HG02973 (cell line): ENCODE results near the gene CALN1.
"Not testable (repeated sequence)": the region's sequence is repeated elsewhere in the genome, so short reads cannot be mapped to it uniquely, and the experiment has no call there.

Experiments used
- ATAC-seq: cut with Tn5 transposase; IDR thresholded peaks from one replicate; pipeline ENCODE4 v1.9.1; 2021; ENCODE audit warnings: moderate library complexity; ENCODE audit not compliant: unreplicated experiment

The CALN1 gene

GRCh38 chr7:71826141-71826540, 586.0 kb downstream of the CALN1 start:
- ATAC-seq, result no peak

- ATAC-seq, result no peak
Observed at GRCh38 chr7:71824006-71824760, 588.0 kb downstream of the CALN1 start.

GRCh38 chr7:71822406-71822805, 589.7 kb downstream of the CALN1 start:
- ATAC-seq, result not testable (repeated sequence)

GRCh38 chr7:71817916-71818315, 594.2 kb downstream of the CALN1 start:
- no peak for ATAC-seq

GRCh38 chr7:71808115-71808514, 604.0 kb downstream of the CALN1 start:
- no peak for ATAC-seq

- no peak for ATAC-seq
Observed at GRCh38 chr7:71804256-71804655, 607.9 kb downstream of the CALN1 start.

GRCh38 chr7:71801976-71802375, 610.2 kb downstream of the CALN1 start:
- ATAC-seq, result no peak

GRCh38 chr7:71800321-71800720, 611.8 kb downstream of the CALN1 start:
- no peak for ATAC-seq

GRCh38 chr7:71795410-71795809, 616.7 kb downstream of the CALN1 start:
- no peak for ATAC-seq

GRCh38 chr7:71793251-71793650, 618.9 kb downstream of the CALN1 start:
- ATAC-seq, result no peak

GRCh38 chr7:71787513-71787912, 624.6 kb downstream of the CALN1 start:
- no peak for ATAC-seq

- ATAC-seq, result no peak
Observed at GRCh38 chr7:71785216-71785615, 626.9 kb downstream of the CALN1 start.

GRCh38 chr7:71784781-71785180, 627.4 kb downstream of the CALN1 start:
- ATAC-seq, result no peak

GRCh38 chr7:71784180-71784579, 628.0 kb downstream of the CALN1 start:
- ATAC-seq, result no peak

- ATAC-seq, result no peak
Observed at GRCh38 chr7:71783779-71784178, 628.4 kb downstream of the CALN1 start.

GRCh38 chr7:71782051-71782450, 630.1 kb downstream of the CALN1 start:
- ATAC-seq, result no peak

GRCh38 chr7:71780282-71780681, 631.9 kb downstream of the CALN1 start:
- no peak for ATAC-seq

GRCh38 chr7:71777278-71777677, 634.9 kb downstream of the CALN1 start:
- no peak for ATAC-seq

- ATAC-seq, result no peak
Observed at GRCh38 chr7:71776726-71777125, 635.4 kb downstream of the CALN1 start.

GRCh38 chr7:71775648-71776047, 636.5 kb downstream of the CALN1 start:
- ATAC-seq, result no peak

GRCh38 chr7:71772779-71773178, 639.4 kb downstream of the CALN1 start:
- ATAC-seq, result no peak

- no peak for ATAC-seq
Observed at GRCh38 chr7:71770269-71770907, 641.8 kb downstream of the CALN1 start.

GRCh38 chr7:71769326-71769725, 642.8 kb downstream of the CALN1 start:
- ATAC-seq, result no peak
